Prostate gland (tissue), 2 donors: Measurements from ENCODE around the gene FAM204A.

Experiments used
- POLR2A ChIP-seq: fragments of 450-650 bp; IDR thresholded peaks from one replicate; pipeline ENCODE4 v1.6.1; 2016; ENCODE audit warnings: antibody characterized with exemption, mild to moderate bottlenecking
- POLR2AphosphoS5 ChIP-seq: sonication (generic); formaldehyde crosslinking; IDR thresholded peaks from one replicate; pipeline ENCODE4 v1.6.1; 2017; ENCODE audit warnings: antibody characterized with exemption
- TF ChIP-seq, protein P1 (sequence below), 4 experiments: fragments of 200-600 bp in 2 of 4; fragments of 450-650 bp in 2 of 4; sonication (generic) in 2 of 4; IDR thresholded peaks; 1 replicate in 3 of 4; 2 replicates in 1 of 4; pipeline ENCODE4 v1.5.1; 2016 to 2019; ENCODE audit warnings: antibody characterized with exemption in 4 of 4, mild to moderate bottlenecking in 2 of 4, moderate library complexity in 2 of 4

DNA sequence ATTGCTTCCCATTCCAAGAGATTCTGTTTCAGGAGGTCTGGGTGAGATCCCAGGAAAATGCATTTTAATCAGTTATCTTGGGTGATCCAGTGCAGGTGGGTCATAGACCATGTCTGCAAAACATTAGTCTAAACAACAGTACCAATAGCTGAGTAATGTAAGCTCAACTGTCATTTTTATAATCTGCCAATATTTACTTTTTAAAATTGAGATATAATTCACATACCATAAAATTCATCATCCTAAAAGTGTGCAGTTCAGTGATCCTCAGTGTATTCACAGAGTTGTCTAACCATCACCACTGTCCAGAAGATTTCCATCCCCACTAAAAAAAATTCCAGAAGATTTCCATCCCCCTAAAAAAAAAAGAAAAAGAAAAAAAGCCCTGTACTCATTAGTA, 51.0 kb downstream of the FAM204A start:
- TF ChIP-seq POLR2A, result no peak
- TF ChIP-seq, protein P1, sequence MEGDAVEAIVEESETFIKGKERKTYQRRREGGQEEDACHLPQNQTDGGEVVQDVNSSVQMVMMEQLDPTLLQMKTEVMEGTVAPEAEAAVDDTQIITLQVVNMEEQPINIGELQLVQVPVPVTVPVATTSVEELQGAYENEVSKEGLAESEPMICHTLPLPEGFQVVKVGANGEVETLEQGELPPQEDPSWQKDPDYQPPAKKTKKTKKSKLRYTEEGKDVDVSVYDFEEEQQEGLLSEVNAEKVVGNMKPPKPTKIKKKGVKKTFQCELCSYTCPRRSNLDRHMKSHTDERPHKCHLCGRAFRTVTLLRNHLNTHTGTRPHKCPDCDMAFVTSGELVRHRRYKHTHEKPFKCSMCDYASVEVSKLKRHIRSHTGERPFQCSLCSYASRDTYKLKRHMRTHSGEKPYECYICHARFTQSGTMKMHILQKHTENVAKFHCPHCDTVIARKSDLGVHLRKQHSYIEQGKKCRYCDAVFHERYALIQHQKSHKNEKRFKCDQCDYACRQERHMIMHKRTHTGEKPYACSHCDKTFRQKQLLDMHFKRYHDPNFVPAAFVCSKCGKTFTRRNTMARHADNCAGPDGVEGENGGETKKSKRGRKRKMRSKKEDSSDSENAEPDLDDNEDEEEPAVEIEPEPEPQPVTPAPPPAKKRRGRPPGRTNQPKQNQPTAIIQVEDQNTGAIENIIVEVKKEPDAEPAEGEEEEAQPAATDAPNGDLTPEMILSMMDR (IDR thresholded peaks at IDR 0.05), result no peak
- no peak for TF ChIP-seq POLR2AphosphoS5
